Loucy (cell line): ENCODE data around the gene TSPAN31.

Experiments
- CTCF ChIP-seq: fragments of 200-600 bp; sonication (generic); conservative IDR thresholded peaks from 2 replicates; pipeline ENCODE4 v1.5.1; 2014; ENCODE audit warnings: mild to moderate bottlenecking, antibody characterized with exemption, low read length
- EZH2phosphoT487 ChIP-seq: fragments of 200-600 bp; IDR thresholded peaks from 2 replicates; pipeline ENCODE4 v1.6.1; 2018; ENCODE audit warnings: antibody characterized with exemption, mild to moderate bottlenecking, moderate library complexity, borderline replicate concordance

- TF ChIP-seq CTCF, result no peak
- TF ChIP-seq EZH2phosphoT487, result no peak
Measured at GRCh38 chr12:57767305-57767698, 22.5 kb downstream of the TSPAN31 start.
